WERI-Rb-1 (cell line): ENCODE data around the gene CTCFL.

Experiments
- DNase-seq: peaks from one replicate; pipeline ENCODE4 v3.0.0-alpha.2; 2020
- H3K27ac ChIP-seq: fragments of 250-450 bp; sonication (Bioruptor Pico); 2 replicates; pipeline ENCODE4 v1.5.1; 2020; ENCODE audit warnings: mild to moderate bottlenecking, moderate library complexity
- H3K27me3 ChIP-seq: fragments of 250-450 bp; sonication (Bioruptor Pico); 2 replicates; pipeline ENCODE4 v1.5.1; 2021; ENCODE audit warnings: mild to moderate bottlenecking, low read depth, moderate library complexity; ENCODE audit not compliant: insufficient read depth, severe bottlenecking
- H3K36me3 ChIP-seq: fragments of 250-450 bp; sonication (Bioruptor Pico); 2 replicates; pipeline ENCODE4 v1.5.1; 2020; ENCODE audit warnings: mild to moderate bottlenecking, moderate library complexity
- H3K4me3 ChIP-seq: 2 replicates; pipeline ENCODE4 v1.5.1; 2011; ENCODE audit warnings: low read depth, mild to moderate bottlenecking, control low read depth, low read length
- H3K9me3 ChIP-seq: fragments of 250-450 bp; sonication (Bioruptor Pico); 2 replicates; pipeline ENCODE4 v1.5.1; 2021; ENCODE audit warnings: mild to moderate bottlenecking, moderate library complexity; ENCODE audit not compliant: severe bottlenecking
- TF ChIP-seq, protein P1 (sequence below): IDR thresholded peaks from 2 replicates; pipeline ENCODE4 v1.5.1; 2011; ENCODE audit warnings: low read depth, mild to moderate bottlenecking, control low read depth, inconsistent platforms, low read length

CTCFL gene

DNA sequence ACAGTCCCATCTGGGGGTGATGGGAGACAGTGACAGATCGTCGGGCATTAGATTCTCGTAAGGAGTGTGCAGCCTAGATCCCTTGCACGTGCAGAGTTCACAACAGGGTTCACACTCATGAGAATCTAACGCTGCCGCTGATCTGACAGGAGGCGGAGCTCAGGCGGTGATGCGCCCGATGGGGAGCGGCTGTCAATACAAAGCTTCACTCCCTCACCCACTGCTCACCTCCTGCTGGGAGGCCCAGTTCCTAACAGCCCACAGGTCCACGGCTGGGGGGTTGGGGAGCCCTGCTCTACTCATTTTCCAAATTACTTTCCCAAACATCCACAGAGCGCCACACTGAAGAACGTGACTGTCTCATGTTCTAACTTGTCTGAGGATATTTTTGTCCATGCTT is 25.3 kb downstream of the CTCFL start:
- peak; percentile 64 for DNase-seq
- Histone ChIP-seq H3K4me3 (no peak overlapping the region), H3K9me3 (no peaks in the 10 kb centered on the region), H3K27me3 (no peaks in the 10 kb centered on the region), H3K27ac (no peak overlapping the region), H3K36me3 (no peaks in the 10 kb centered on the region)
- TF ChIP-seq, protein P1, sequence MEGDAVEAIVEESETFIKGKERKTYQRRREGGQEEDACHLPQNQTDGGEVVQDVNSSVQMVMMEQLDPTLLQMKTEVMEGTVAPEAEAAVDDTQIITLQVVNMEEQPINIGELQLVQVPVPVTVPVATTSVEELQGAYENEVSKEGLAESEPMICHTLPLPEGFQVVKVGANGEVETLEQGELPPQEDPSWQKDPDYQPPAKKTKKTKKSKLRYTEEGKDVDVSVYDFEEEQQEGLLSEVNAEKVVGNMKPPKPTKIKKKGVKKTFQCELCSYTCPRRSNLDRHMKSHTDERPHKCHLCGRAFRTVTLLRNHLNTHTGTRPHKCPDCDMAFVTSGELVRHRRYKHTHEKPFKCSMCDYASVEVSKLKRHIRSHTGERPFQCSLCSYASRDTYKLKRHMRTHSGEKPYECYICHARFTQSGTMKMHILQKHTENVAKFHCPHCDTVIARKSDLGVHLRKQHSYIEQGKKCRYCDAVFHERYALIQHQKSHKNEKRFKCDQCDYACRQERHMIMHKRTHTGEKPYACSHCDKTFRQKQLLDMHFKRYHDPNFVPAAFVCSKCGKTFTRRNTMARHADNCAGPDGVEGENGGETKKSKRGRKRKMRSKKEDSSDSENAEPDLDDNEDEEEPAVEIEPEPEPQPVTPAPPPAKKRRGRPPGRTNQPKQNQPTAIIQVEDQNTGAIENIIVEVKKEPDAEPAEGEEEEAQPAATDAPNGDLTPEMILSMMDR, result no peak

DNA sequence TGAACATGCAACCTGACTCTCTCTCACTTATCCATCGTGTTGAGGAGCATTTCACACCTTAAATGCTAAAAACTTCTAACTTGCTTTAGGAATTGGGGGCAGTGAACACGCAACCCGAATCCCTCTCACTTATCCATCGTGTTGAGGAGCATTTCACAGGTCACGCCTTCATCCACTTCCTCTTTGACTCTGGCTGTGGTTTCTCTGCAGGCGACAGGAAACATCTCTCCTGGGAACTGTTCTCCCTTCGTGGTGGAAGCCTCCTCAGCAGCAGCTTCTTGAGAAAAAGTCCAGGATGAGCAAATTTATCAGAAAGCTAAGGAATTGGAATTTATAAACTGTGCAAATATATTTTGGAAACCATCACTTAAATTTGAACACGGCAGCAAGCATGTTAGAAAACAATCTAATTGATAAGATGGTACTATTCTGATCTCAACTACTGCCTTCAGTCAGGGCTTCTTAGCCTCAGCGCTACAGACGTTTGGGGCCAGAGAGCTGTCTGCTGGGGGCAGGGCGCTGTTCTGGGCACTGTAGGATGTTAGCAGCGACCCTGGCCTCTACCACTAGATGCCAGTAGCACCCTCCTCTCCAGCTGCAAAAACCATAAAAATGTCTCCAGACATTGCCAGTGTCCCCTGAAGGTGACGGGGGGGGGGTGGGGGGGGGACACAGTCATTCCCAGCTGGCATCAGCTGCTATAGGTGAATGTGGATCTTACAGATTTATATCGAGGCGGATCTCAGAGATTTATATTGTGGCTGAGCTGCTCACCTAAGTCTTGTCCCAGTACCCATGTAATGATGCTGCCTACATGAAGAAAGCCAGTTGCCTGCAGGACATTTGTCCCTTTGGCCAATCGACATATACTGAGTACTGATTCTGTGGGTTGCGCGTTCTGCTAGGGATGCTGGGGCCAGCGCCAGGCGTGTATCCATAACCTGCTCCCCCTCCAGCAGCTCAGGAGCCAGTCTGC is 26.2 kb downstream of the CTCFL start:
- Histone ChIP-seq H3K9me3 (no peaks in the 10 kb centered on the region), H3K27me3 (no peaks in the 10 kb centered on the region), H3K36me3 (no peaks in the 10 kb centered on the region), H3K4me3 (no peak overlapping the region), H3K27ac (no peak overlapping the region)
- TF ChIP-seq, protein P1, result peak; percentile 83
- DNase-seq, result peak; percentile 70

DNA sequence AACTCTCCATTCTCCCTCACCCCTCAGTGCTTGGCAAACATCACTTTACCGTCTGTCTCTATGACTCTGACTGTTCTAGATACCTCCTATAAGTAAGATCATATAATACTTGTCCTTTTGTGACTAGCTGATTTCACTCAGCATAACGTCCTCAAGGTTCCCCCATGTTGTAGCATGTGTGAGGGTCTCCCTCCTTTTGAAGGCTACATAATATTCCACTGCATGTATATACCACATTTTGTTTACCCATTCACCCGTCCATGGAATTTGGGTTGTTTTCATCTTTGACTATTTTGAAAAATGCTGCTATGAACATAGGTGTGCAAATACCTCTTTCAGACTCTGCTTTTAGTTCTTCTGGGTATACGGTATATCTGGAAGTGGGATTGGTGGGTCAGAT is 28.3 kb downstream of the CTCFL start:
- Histone ChIP-seq H3K9me3 (no peaks in the 10 kb centered on the region), H3K36me3 (no peaks in the 10 kb centered on the region), H3K4me3 (no peak overlapping the region), H3K27me3 (no peaks in the 10 kb centered on the region), H3K27ac (no peak overlapping the region)
- TF ChIP-seq, protein P1, result no peak
- no peak for DNase-seq

DNA sequence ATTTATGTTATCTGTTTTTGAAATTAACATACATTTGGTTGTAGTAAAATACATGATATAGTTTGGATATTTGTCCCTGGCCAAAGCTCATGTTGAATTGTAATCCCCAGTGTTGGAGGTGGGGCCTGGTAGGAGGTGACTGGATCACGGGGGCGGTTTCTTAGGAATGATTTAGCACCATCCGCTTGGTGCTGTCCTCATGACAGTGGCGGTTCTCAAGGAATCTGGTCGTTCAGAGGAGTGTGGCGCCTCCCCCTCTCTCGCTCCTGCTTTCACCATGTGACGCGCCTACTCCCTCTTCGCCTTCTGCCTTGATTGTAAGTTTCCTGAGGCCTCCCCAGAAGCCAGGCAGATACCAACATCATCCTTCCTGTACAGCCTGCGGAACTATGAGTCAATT is 29.0 kb downstream of the CTCFL start:
- Histone ChIP-seq H3K4me3 (no peak overlapping the region), H3K36me3 (no peaks in the 10 kb centered on the region), H3K27ac (no peak overlapping the region), H3K9me3 (no peaks in the 10 kb centered on the region), H3K27me3 (no peaks in the 10 kb centered on the region)
- TF ChIP-seq, protein P1, result no peak
- no peak for DNase-seq

DNA sequence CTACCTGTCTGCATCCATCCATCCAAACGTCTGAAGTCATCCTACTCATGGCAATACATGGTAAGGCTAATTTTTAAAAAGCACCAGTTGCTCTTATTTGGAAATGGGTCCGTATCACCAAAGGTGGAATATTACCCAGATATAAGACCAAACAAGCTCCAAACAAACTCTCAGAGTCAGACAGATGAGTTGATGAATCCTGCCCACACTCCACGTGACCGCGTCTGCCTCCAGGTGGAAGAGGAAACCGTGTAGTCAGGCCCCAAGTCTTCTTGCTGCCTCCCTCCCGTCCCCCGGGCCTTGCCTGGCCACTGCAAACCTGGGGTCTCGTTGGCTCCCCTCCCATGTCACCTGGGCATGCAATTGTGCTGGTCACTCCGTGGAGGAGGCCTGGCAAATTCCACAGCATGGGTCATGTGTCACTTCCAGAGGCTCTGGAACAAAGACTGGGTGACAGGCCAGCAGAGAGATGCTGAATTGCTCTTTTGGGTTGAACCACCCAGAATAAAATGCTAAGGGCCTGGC is 31.8 kb downstream of the CTCFL start:
- H3K4me3 ChIP-seq, result no peak overlapping the region
- no peaks in the 10 kb centered on the region for H3K36me3 ChIP-seq
- TF ChIP-seq, protein P1, result no peak
- H3K27ac ChIP-seq, result no peak overlapping the region
- no peaks in the 10 kb centered on the region for H3K27me3 ChIP-seq
- no peaks in the 10 kb centered on the region for H3K9me3 ChIP-seq
- no peak for DNase-seq
